Left lung (tissue), 10 donors: ENCODE results near the gene SLC39A10. TPM values are rescaled to one million over a fixed set of nuclear protein-coding genes. Genes with fewer than 3 reads are reported as not detected.

Experiments
- ATAC-seq: fragments of 200-7000 bp; cut with Tn5 transposase; one replicate; pipeline ENCODE4 v1.9.1; 2020; ENCODE audit warnings: moderate library complexity
- DNase-seq, 4 donors: peaks; one replicate each; pipeline ENCODE4 v3.0.0-alpha.2; 2013 to 2020
- H3K27ac ChIP-seq, 2 donors: fragments of 200-600 bp; sonication (generic) in 1 of 2; one replicate each; pipeline versions ENCODE4 v1.5.0 to v1.8.0; 2020 to 2021
- H3K27me3 ChIP-seq, 2 donors: fragments of 200-600 bp; sonication (generic) in 1 of 2; one replicate each; pipeline versions ENCODE4 v1.5.0 to v1.8.0; 2020 to 2021
- H3K36me3 ChIP-seq, 2 donors: fragments of 200-600 bp; sonication (generic) in 1 of 2; one replicate each; pipeline versions ENCODE4 v1.5.0 to v1.8.0; 2020 to 2021
- H3K4me1 ChIP-seq, 2 donors: fragments of 200-600 bp; one replicate each; pipeline ENCODE4 v1.8.0; 2021
- H3K4me3 ChIP-seq, 2 donors: fragments of 200-600 bp; sonication (generic) in 1 of 2; one replicate each; pipeline versions ENCODE4 v1.5.0 to v1.8.0; 2020 to 2021; ENCODE audit warnings: mild to moderate bottlenecking in 1 of 2
- H3K9me3 ChIP-seq, 2 donors: fragments of 200-600 bp; sonication (generic) in 1 of 2; one replicate each; pipeline versions ENCODE4 v1.5.0 to v1.8.0; 2020 to 2021
- CTCF ChIP-seq, 2 donors: fragments of 200-600 bp; sonication (generic) in 1 of 2; IDR thresholded peaks; one replicate each; pipeline versions ENCODE4 v1.5.0 to v1.8.0; 2021; ENCODE audit warnings: antibody characterized with exemption in 2 of 2
- intact Hi-C, 2 donors: fragments of 100-400 bp; cut with DNase I; formaldehyde crosslinking; loops; one replicate each; pipeline versions ENCODE4 v1.11.2 to v1.14.2; 2022
- polyA plus RNA-seq, 6 donors: library from polyadenylated mRNA; unstranded; fragments of 120-200 nt; gene quantifications; one replicate each; pipeline ENCODE4 v1.2.1, GENCODE V29; 2013; ENCODE audit not compliant: insufficient read length in 6 of 6
- total RNA-seq, 2 donors: library from RNA; stranded (reverse); fragmentation: NEBNext Ultra II Directional; extraction: Animal tissue kit (Norgen Biotek cat#: 25700); gene quantifications; one replicate each; pipeline ENCODE4 v1.2.1, GENCODE V29; 2021
- donor health status: DM: no; HTN: yes; CAD: no.
- donor health status: DM: no; HTN: no; CAD: no.

Gene SLC39A10
- total and polyA plus RNA-seq, 8 donors: 25.7 to 58.8 (median 42.3) TPM

GRCh38 chr2:195667974-195668373 is 10.9 kb downstream of the SLC39A10 start:
- H3K4me3 ChIP-seq: no peak overlapping the region
- intact Hi-C loops: loop anchor here in 1 of 2 donors (10.0 kb wide), 1 partner anchor 397 kb away; the partner anchor contains the start of gene DNAH7
- DNase-seq (no peak), ATAC-seq (no peak)
- H3K27me3 ChIP-seq: no peaks in the 10 kb centered on the region
- H3K9me3 ChIP-seq: no peaks in the 10 kb centered on the region
- no peak for TF ChIP-seq CTCF (IDR thresholded peaks at IDR 0.05)
- peaks cover 0 to 12% of the 10 kb centered on the region in 2 donors for H3K4me1 ChIP-seq
- H3K27ac ChIP-seq: no peak overlapping the region
- H3K36me3 ChIP-seq: no peaks in the 10 kb centered on the region

GRCh38 chr2:195670191-195670590 is 13.2 kb downstream of the SLC39A10 start:
- H3K4me3 ChIP-seq: no peak overlapping the region
- no peaks in the 10 kb centered on the region for H3K36me3 ChIP-seq
- ATAC-seq (no peak), DNase-seq (no peak)
- no peak for TF ChIP-seq CTCF (IDR thresholded peaks at IDR 0.05)
- no peak overlapping the region for H3K27ac ChIP-seq
- no peaks in the 10 kb centered on the region for H3K9me3 ChIP-seq
- H3K27me3 ChIP-seq: no peaks in the 10 kb centered on the region
- intact Hi-C loops: no loop called here
- peaks cover 0 to 11% of the 10 kb centered on the region in 2 donors for H3K4me1 ChIP-seq

- Histone ChIP-seq H3K36me3 (no peaks in the 10 kb centered on the region), H3K4me3 (no peak overlapping the region), H3K27me3 (no peaks in the 10 kb centered on the region), H3K4me1 (no peaks in the 10 kb centered on the region), H3K27ac (no peak overlapping the region), H3K9me3 (no peaks in the 10 kb centered on the region)
- no peak for TF ChIP-seq CTCF (IDR thresholded peaks at IDR 0.05)
- DNase-seq (no peak), ATAC-seq (no peak)
- intact Hi-C loops: no loop called here
Measured at GRCh38 chr2:195671563-195671962, 14.5 kb downstream of the SLC39A10 start.

GRCh38 chr2:195672674-195673073 is 15.6 kb downstream of the SLC39A10 start:
- ATAC-seq: no peak
- no peak for TF ChIP-seq CTCF (IDR thresholded peaks at IDR 0.05)
- no peak overlapping the region for H3K4me3 ChIP-seq
- H3K36me3 ChIP-seq: no peaks in the 10 kb centered on the region
- H3K27me3 ChIP-seq: no peaks in the 10 kb centered on the region
- no peak overlapping the region for H3K27ac ChIP-seq
- no peaks in the 10 kb centered on the region for H3K4me1 ChIP-seq
- intact Hi-C loops: no loop called here
- DNase-seq: no peak
- H3K9me3 ChIP-seq: no peaks in the 10 kb centered on the region

- H3K27me3 ChIP-seq: no peaks in the 10 kb centered on the region
- TF ChIP-seq CTCF (IDR thresholded peaks at IDR 0.05): no peak
- H3K4me1 ChIP-seq: no peaks in the 10 kb centered on the region
- H3K4me3 ChIP-seq: no peak overlapping the region
- DNase-seq (no peak), ATAC-seq (no peak)
- H3K27ac ChIP-seq: no peak overlapping the region
- no peaks in the 10 kb centered on the region for H3K36me3 ChIP-seq
- intact Hi-C loops: no loop called here
- no peaks in the 10 kb centered on the region for H3K9me3 ChIP-seq
Measured at GRCh38 chr2:195674491-195675221, 17.6 kb downstream of the SLC39A10 start.
